Stomach smooth muscle (tissue), 2 donors: Measurements from ENCODE around the gene IGF1.

ENCODE experiments used
- H3K27ac ChIP-seq: one replicate; pipeline ENCODE4 v1.7.0; 2013; ENCODE audit warnings: mild to moderate bottlenecking, low read length, inconsistent platforms
- H3K27me3 ChIP-seq, 2 donors: one replicate each; pipeline ENCODE4 v1.7.0; 2013; ENCODE audit warnings: low read length in 2 of 2; ENCODE audit not compliant: insufficient read depth in 2 of 2, control insufficient read depth in 1 of 2
- H3K36me3 ChIP-seq, 2 donors: one replicate each; pipeline ENCODE4 v1.7.0; 2013; ENCODE audit warnings: low read length in 2 of 2; ENCODE audit not compliant: control insufficient read depth in 2 of 2, insufficient read depth in 2 of 2
- H3K4me1 ChIP-seq: one replicate; pipeline ENCODE4 v1.7.0; 2013; ENCODE audit warnings: low read length; ENCODE audit not compliant: control insufficient read depth, insufficient read depth
- H3K4me3 ChIP-seq, 2 donors: one replicate each; pipeline ENCODE4 v1.7.0; 2013; ENCODE audit warnings: low read length in 2 of 2
- H3K9ac ChIP-seq, 2 donors: one replicate each; pipeline ENCODE4 v1.7.0; 2013; ENCODE audit warnings: low read length in 2 of 2, mild to moderate bottlenecking in 1 of 2
- H3K9me3 ChIP-seq, 2 donors: one replicate each; pipeline ENCODE4 v1.7.0; 2013; ENCODE audit warnings: low read length in 2 of 2; ENCODE audit not compliant: control insufficient read depth in 2 of 2
- donor health status: healthy.
- donor health status: Pancreatic carcinoma.

Gene IGF1

DNA sequence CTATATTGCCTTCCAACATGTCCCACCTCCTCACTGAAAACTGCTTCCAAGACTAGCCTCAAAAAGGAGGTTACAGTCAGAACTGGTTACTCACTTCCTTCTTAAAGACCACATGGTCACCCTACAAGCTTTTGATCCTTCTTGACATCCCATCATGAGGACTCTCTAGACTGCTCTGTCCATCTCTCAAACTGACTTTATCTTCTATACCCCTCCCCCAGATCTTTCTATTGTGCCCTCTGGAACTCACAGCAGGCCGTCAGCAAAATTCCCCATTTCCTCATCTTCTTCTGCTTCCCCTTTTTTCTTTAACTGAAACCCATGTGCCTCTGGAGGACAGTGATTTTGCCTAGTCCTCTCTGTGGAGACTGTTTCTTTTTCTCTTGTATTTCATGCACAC lies 18.1 kb upstream of the IGF1 start:
- no peaks in the 10 kb centered on the region for H3K27me3 ChIP-seq
- H3K4me3 ChIP-seq = no peak overlapping the region
- no peaks in the 10 kb centered on the region for H3K36me3 ChIP-seq
- H3K9ac ChIP-seq = no peak overlapping the region
- H3K4me1 ChIP-seq = no peaks in the 10 kb centered on the region
- H3K9me3 ChIP-seq = no peaks in the 10 kb centered on the region
- H3K27ac ChIP-seq = no peak overlapping the region

DNA sequence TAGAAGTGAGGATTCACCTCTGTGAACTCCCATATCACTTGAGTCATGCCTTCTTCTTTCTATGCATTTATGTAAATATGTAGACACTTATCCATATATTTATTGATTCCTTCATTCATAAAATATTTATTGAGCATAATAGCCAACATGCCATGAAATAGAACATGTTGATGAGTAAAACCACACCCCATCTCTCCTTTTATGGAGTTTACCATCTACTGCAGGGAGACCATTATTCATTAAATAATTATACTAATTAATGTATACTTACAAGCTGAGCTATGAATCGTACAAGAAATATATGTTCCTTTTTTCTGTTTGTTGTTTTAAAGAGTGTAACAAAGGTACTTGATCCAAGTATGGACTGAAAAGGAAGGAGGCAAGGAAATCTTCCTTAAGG lies 17.4 kb upstream of the IGF1 start:
- H3K9me3 ChIP-seq = no peaks in the 10 kb centered on the region
- no peaks in the 10 kb centered on the region for H3K27me3 ChIP-seq
- H3K4me3 ChIP-seq = no peak overlapping the region
- H3K4me1 ChIP-seq = no peaks in the 10 kb centered on the region
- H3K36me3 ChIP-seq = no peaks in the 10 kb centered on the region
- no peak overlapping the region for H3K27ac ChIP-seq
- no peak overlapping the region for H3K9ac ChIP-seq

- Histone ChIP-seq H3K4me3 (no peak overlapping the region), H3K9me3 (no peaks in the 10 kb centered on the region), H3K36me3 (no peaks in the 10 kb centered on the region), H3K27me3 (no peaks in the 10 kb centered on the region), H3K9ac (no peak overlapping the region), H3K4me1 (no peaks in the 10 kb centered on the region), H3K27ac (no peak overlapping the region)
These were observed 16.2 kb upstream of the IGF1 start for GRCh38 chr12:102496591-102496990.

DNA sequence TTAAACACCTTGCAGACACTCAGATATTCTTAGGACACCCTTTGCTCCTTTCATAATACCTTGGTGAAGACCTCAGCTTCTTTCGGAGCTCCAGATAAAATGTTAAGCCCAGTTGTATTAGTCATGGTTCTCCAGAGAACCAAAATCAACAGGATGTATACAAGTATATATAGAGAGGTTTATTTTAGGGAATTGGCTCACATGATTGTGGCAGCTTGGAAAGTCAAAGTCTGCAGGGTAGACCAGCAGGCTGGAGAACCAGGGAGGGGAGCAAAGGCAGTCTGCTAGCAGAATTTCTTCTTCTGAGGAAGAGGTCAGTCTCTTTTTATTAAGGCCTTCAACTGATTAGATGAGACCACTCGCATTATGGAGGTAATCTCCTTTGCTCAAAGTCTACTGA lies 6.9 kb upstream of the IGF1 start:
- Histone ChIP-seq H3K9ac (no peak overlapping the region), H3K9me3 (no peaks in the 10 kb centered on the region), H3K4me1 (no peaks in the 10 kb centered on the region), H3K4me3 (no peak overlapping the region), H3K27me3 (no peaks in the 10 kb centered on the region), H3K27ac (no peak overlapping the region), H3K36me3 (no peaks in the 10 kb centered on the region)

DNA sequence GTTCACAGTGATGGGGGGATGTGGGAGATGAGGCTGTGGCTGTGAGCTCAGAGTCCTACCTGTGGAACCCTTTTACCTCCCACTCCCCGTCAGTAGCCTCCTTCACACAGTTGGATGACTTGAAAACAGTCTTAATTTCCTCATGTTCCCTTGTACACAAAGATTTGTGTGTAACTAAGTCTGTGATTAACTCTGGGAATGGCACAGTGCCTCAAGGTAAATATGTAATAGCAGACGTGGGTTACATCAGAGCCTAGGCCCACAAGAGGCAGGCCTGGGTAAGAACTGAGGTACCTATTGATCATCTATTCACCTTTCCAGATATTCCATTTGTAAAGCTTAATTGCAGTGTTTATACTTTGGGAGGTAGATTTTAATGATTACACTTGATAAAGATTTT lies 5.8 kb upstream of the IGF1 start:
- Histone ChIP-seq H3K27ac (no peak overlapping the region), H3K27me3 (no peaks in the 10 kb centered on the region), H3K9ac (no peak overlapping the region), H3K4me3 (no peak overlapping the region), H3K4me1 (no peaks in the 10 kb centered on the region), H3K36me3 (no peaks in the 10 kb centered on the region), H3K9me3 (no peaks in the 10 kb centered on the region)

DNA sequence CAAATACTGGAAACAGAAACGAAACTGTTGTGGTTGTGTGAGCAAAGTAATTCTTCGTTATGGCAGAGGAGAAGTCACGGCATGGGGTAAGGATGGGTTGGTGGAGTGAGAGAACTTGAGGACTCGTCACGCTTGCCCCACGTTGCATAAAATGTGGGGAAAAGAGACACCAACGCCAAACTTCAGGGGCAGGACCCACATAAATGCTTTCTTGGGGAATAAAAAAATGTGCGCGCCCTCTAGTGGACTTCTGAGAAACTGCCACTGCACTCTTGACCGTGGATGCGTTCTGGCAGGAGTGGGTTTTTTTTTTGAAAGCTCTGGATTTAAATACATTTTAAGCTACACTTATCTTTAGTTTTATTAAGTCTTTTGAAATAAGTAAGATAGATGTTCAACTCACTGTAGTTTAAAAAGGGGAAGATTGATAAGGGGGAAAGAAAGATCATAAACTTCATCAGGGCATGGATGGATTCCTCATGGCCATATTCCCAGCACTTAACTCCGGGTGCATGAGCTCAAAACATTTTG lies 4.1 kb upstream of the IGF1 start:
- Histone ChIP-seq H3K4me1 (peaks cover 13% of the 10 kb centered on the region), H3K27ac (no peak overlapping the region), H3K9me3 (no peaks in the 10 kb centered on the region), H3K27me3 (no peaks in the 10 kb centered on the region), H3K36me3 (no peaks in the 10 kb centered on the region), H3K9ac (peak overlapping the region in 1 of 2 donors; percentile 48), H3K4me3 (peak overlapping the region; percentile 62 to 67)

- Histone ChIP-seq H3K4me1 (peaks cover 13% of the 10 kb centered on the region), H3K9me3 (no peaks in the 10 kb centered on the region), H3K27ac (no peak overlapping the region), H3K4me3 (peak overlapping the region; percentile 62 to 67), H3K27me3 (no peaks in the 10 kb centered on the region), H3K9ac (peak overlapping the region in 1 of 2 donors; percentile 48), H3K36me3 (no peaks in the 10 kb centered on the region)
These were observed 3.7 kb upstream of the IGF1 start for GRCh38 chr12:102484017-102484416.

DNA sequence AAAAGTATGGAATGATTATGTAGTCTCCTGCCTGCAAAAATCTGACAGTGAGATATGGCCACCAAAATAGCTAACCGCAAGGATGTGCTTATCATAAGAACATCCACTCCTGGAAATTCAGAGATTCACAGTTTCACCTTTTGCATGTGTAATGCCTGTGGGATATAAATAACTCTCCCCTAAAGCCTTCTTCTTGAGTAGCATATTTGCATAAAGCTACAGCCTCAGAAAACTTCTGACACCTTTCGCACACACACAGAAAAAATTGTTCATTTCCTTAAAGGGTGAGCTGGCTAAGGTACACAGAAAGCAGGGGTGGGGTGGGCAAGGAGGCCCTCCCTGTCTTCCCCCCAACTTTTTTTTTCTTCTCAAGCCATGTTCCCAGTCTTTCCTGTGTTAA lies 3.1 kb upstream of the IGF1 start:
- Histone ChIP-seq H3K9ac (no peak overlapping the region), H3K9me3 (no peaks in the 10 kb centered on the region), H3K36me3 (no peaks in the 10 kb centered on the region), H3K27me3 (no peaks in the 10 kb centered on the region), H3K27ac (no peak overlapping the region), H3K4me1 (peaks cover 15% of the 10 kb centered on the region), H3K4me3 (no peak overlapping the region)

GRCh38 chr12:102481705-102482425 lies 1.5 kb upstream of the IGF1 start:
- no peak overlapping the region for H3K4me3 ChIP-seq
- H3K27me3 ChIP-seq = no peaks in the 10 kb centered on the region
- H3K36me3 ChIP-seq = no peaks in the 10 kb centered on the region
- H3K9ac ChIP-seq = no peak overlapping the region
- no peak overlapping the region for H3K27ac ChIP-seq
- H3K4me1 ChIP-seq = peaks cover 15% of the 10 kb centered on the region
- no peaks in the 10 kb centered on the region for H3K9me3 ChIP-seq

- H3K4me3 ChIP-seq = peak overlapping the region; percentile 44 to 73
- H3K36me3 ChIP-seq = no peaks in the 10 kb centered on the region
- no peaks in the 10 kb centered on the region for H3K9me3 ChIP-seq
- H3K27me3 ChIP-seq = no peaks in the 10 kb centered on the region
- H3K27ac ChIP-seq = no peak overlapping the region
- peaks cover 15% of the 10 kb centered on the region for H3K4me1 ChIP-seq
- peak overlapping the region; percentile 1 to 6 for H3K9ac ChIP-seq
These were observed 424 bp downstream of the IGF1 start for GRCh38 chr12:102479939-102480338.

DNA sequence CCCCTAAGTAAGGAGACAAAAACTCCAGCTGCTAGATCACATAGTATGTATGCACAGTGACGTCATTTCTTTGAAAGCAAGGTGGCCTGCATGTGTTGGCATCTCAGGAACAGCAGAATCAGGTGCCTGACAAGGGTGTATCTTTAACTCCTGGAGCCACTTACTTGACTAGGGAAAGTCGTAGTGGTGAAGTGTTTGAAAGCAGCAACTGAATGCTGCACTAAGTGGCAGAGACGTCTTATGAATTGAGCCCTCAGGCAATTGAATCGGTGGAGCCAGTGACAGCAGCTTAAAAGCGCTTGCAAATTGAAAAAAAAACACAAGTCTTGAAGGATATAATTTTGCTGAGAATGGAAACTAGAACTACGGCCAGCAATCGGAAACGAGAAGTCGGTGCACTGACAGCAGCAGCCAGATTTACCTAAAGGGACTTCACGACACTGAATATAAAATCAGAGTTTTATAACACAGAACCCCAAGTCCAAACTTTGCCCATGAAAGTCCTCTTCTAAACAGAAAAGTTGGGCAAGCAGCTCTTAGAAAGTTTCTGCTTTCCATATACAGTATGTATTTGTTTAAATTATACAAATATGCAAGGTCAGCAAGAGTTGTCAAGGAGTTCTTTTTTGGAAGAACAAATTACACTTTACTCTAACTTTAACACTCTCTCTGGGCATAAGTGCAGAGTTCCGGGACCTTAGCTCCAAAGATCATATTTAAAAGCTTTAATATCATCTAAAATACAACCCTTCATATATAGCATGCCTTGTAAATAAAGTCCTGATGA lies 1.1 kb downstream of the IGF1 start:
- H3K4me1 ChIP-seq = peaks cover 15% of the 10 kb centered on the region
- H3K27me3 ChIP-seq = no peaks in the 10 kb centered on the region
- no peaks in the 10 kb centered on the region for H3K36me3 ChIP-seq
- H3K4me3 ChIP-seq = peak overlapping the region; percentile 44 to 73
- peak overlapping the region; percentile 1 to 37 for H3K9ac ChIP-seq
- H3K27ac ChIP-seq = peak overlapping the region; percentile 32
- H3K9me3 ChIP-seq = no peaks in the 10 kb centered on the region
